ENCODE results near the gene TMIGD2. TPM values are rescaled to one million over a fixed set of nuclear protein-coding genes. Genes with fewer than 3 reads are reported as not detected.

The TMIGD2 gene
- polyA plus RNA-seq, 1 donor from 2014 or later: not detected

GRCh38 chr19:4343370-4344307 is 41.5 kb upstream of the TMIGD2 start, which contains the start of gene MPND:
Gene MPND, plus strand, starts transcription at chr19:4343562. Its CDS starts 32 bp downstream, at chr19:4343594.
- no peaks in the 10 kb centered on the region for H3K9me2 ChIP-seq (ENCODE audit: insufficient read depth, low read length)
- H3K4me3 ChIP-seq (ENCODE audit: low read length): peak within 1 kb of the TSS; percentile 68
- peak within 1 kb of the TSS; percentile 92 for H3K9ac ChIP-seq (ENCODE audit: low read length)
- H3K9me3 ChIP-seq (ENCODE audit: low read length): no peaks in the 10 kb centered on the region
- peak within 1 kb of the TSS; percentile 85 for H3K4me2 ChIP-seq (ENCODE audit: low read length)
- peaks cover 6% of the 10 kb centered on the region for H3K79me2 ChIP-seq (replicated peaks; ENCODE audit: insufficient read depth, low read length)
- H3K27ac ChIP-seq (ENCODE audit: low read length): peak within 1 kb of the TSS; percentile 97
- no peaks in the 10 kb centered on the region for H3F3A ChIP-seq (ENCODE audit: insufficient read depth, low read length, poor library complexity, severe bottlenecking)
- TF ChIP-seq POLR2AphosphoS5 (IDR thresholded peaks at IDR 0.05): peak; percentile 69
- no peak for TF ChIP-seq RAD21 (conservative IDR thresholded peaks at IDR 0.05)
- TF ChIP-seq EP300 (conservative IDR thresholded peaks at IDR 0.05; ENCODE audit: poor library complexity, severe bottlenecking): peak; percentile 21
- H4K20me1 ChIP-seq (ENCODE audit: insufficient read depth): no peaks in the 10 kb centered on the region
- no peaks in the 10 kb centered on the region for H3K36me3 ChIP-seq (ENCODE audit: insufficient read depth, low read length)
- peak within 1 kb of the TSS; percentile 81 for H2AFZ ChIP-seq (ENCODE audit: low read depth, low read length)
- no peaks in the 10 kb centered on the region for H3K27me3 ChIP-seq (ENCODE audit: insufficient read depth, low read depth, low read length)

- Histone ChIP-seq H3K4me2 (ENCODE audit: low read length) (peak overlapping the region; percentile 85), H3K27ac (ENCODE audit: low read length) (peak overlapping the region; percentile 97), H3K4me3 (ENCODE audit: low read length) (peak overlapping the region; percentile 68), H3K9me3 (ENCODE audit: low read length) (no peaks in the 10 kb centered on the region), H4K20me1 (ENCODE audit: insufficient read depth) (no peaks in the 10 kb centered on the region), H2AFZ (ENCODE audit: low read depth, low read length) (peak overlapping the region; percentile 81), H3K9ac (ENCODE audit: low read length) (peak overlapping the region; percentile 92), H3K9me2 (ENCODE audit: insufficient read depth, low read length) (no peaks in the 10 kb centered on the region), H3F3A (ENCODE audit: insufficient read depth, low read length, poor library complexity, severe bottlenecking) (no peaks in the 10 kb centered on the region), H3K36me3 (ENCODE audit: insufficient read depth, low read length) (no peaks in the 10 kb centered on the region), H3K79me2 (replicated peaks; ENCODE audit: insufficient read depth, low read length) (peaks cover 6% of the 10 kb centered on the region), H3K27me3 (ENCODE audit: insufficient read depth, low read depth, low read length) (no peaks in the 10 kb centered on the region)
- TF ChIP-seq CTCF (IDR thresholded peaks at IDR 0.05; ENCODE audit: poor library complexity, severe bottlenecking) (peak; percentile 71), MXI1 (conservative IDR thresholded peaks at IDR 0.05; ENCODE audit: poor library complexity, severe bottlenecking) (peak; percentile 78), RAD21 (conservative IDR thresholded peaks at IDR 0.05) (no peak), REST (IDR thresholded peaks at IDR 0.05; ENCODE audit: borderline replicate concordance) (peak; percentile 68), POLR2AphosphoS5 (IDR thresholded peaks at IDR 0.05) (peak; percentile 96), SMC3 (conservative IDR thresholded peaks at IDR 0.05; ENCODE audit: poor library complexity) (peak; percentile 48), EZH2 (IDR thresholded peaks at IDR 0.05; ENCODE audit: borderline replicate concordance, insufficient read depth, low read length, poor library complexity, severe bottlenecking) (no peak), EP300 (conservative IDR thresholded peaks at IDR 0.05; ENCODE audit: poor library complexity, severe bottlenecking) (peak; percentile 73), TAF1 (IDR thresholded peaks at IDR 0.05; ENCODE audit: low read depth) (peak; percentile 87)
These were observed 40.6 kb upstream of the TMIGD2 start for GRCh38 chr19:4342615-4343369.
